ENCODE data around the gene DNAJC2.

Gene DNAJC2

GRCh38 chr7:103307503-103308231 lies 36.9 kb downstream of the DNAJC2 start:
- H3K4me1 ChIP-seq = no peaks in the 10 kb centered on the region
- H3K27me3 ChIP-seq = no peaks in the 10 kb centered on the region
- no peak for DNase-seq
- H3K36me3 ChIP-seq = peaks cover 91 to 96% (median 96%) of the 10 kb centered on the region in 3 donors
- H3K27ac ChIP-seq = no peak overlapping the region
- TF ChIP-seq CTCF (IDR thresholded peaks at IDR 0.05) = no peak
- intact Hi-C loops (cut with DNase I; ENCODE audit: low total_unique reads) = loop anchor here (10.0 kb wide), 1 partner anchor 57 kb away; no protein-coding TSS in a partner anchor
- no peaks in the 10 kb centered on the region for H3K9me3 ChIP-seq
- H3K4me3 ChIP-seq = no peak overlapping the region

GRCh38 chr7:103301441-103301840 lies 43.1 kb downstream of the DNAJC2 start:
- Histone ChIP-seq H3K27ac (no peak overlapping the region), H3K4me1 (peaks cover 0 to 24% (median 16%) of the 10 kb centered on the region in 4 donors), H3K4me3 (no peak overlapping the region), H3K27me3 (no peaks in the 10 kb centered on the region), H3K36me3 (peaks cover 67 to 70% (median 67%) of the 10 kb centered on the region in 3 donors), H3K9me3 (no peaks in the 10 kb centered on the region)
- no peak for TF ChIP-seq CTCF (IDR thresholded peaks at IDR 0.05)
- intact Hi-C loops (cut with DNase I; ENCODE audit: low total_unique reads) = loop anchor here (10.0 kb wide), 1 partner anchor 63 kb away; no protein-coding TSS in a partner anchor
- DNase-seq = no peak

GRCh38 chr7:103299660-103300059 lies 44.9 kb downstream of the DNAJC2 start:
- intact Hi-C loops (cut with DNase I; ENCODE audit: low total_unique reads) = loop anchor here (5.0 to 10.0 kb wide), 2 partner anchors 65 to 152 kb away; partner anchors contain the start of gene NAPEPLD

GRCh38 chr7:103297837-103298179 lies 46.8 kb downstream of the DNAJC2 start:
- TF ChIP-seq CTCF (IDR thresholded peaks at IDR 0.05) = no peak
- Histone ChIP-seq H3K4me3 (peak overlapping the region; percentile 90 to 91), H3K36me3 (peaks cover 33 to 38% (median 36%) of the 10 kb centered on the region in 3 donors), H3K27me3 (no peaks in the 10 kb centered on the region), H3K27ac (peak overlapping the region; percentile 90 to 91), H3K4me1 (peaks cover 0 to 24% (median 16%) of the 10 kb centered on the region in 4 donors), H3K9me3 (no peaks in the 10 kb centered on the region)
- intact Hi-C loops (cut with DNase I; ENCODE audit: low total_unique reads) = loop anchor here (5.0 kb wide), 1 partner anchor 151 kb away; the partner anchor contains the start of gene NAPEPLD
- no peak for DNase-seq

More at GRCh38 chr7:103299660-103300059, 44.9 kb downstream of the DNAJC2 start:
- peaks cover 50 to 53% (median 52%) of the 10 kb centered on the region in 3 donors for H3K36me3 ChIP-seq
- no peak overlapping the region for H3K4me3 ChIP-seq
- H3K27ac ChIP-seq = no peak overlapping the region
- no peak for DNase-seq
- H3K4me1 ChIP-seq = peaks cover 0 to 24% (median 16%) of the 10 kb centered on the region in 4 donors
- no peaks in the 10 kb centered on the region for H3K9me3 ChIP-seq
- no peaks in the 10 kb centered on the region for H3K27me3 ChIP-seq
- no peak for TF ChIP-seq CTCF (IDR thresholded peaks at IDR 0.05)

- TF ChIP-seq CTCF (IDR thresholded peaks at IDR 0.05) = peak; percentile 94 to 95
- peak; percentile 97 for DNase-seq
- H3K27me3 ChIP-seq = no peaks in the 10 kb centered on the region
- H3K9me3 ChIP-seq = no peaks in the 10 kb centered on the region
- intact Hi-C loops (cut with DNase I; ENCODE audit: low total_unique reads) = loop anchor here (5.0 kb wide), 1 partner anchor 150 kb away; the partner anchor contains the start of gene NAPEPLD
- H3K4me3 ChIP-seq = peak within 1 kb of the TSS; percentile 90 to 91
- H3K27ac ChIP-seq = peak within 1 kb of the TSS; percentile 90 to 91
- peaks cover 0 to 24% (median 16%) of the 10 kb centered on the region in 4 donors for H3K4me1 ChIP-seq
- H3K36me3 ChIP-seq = peaks cover 27 to 32% (median 30%) of the 10 kb centered on the region in 3 donors
Measured at GRCh38 chr7:103296901-103297836, 47.4 kb downstream of the DNAJC2 start, which contains the start of gene PMPCB. TSS of gene PMPCB (plus strand) at chr7:103297435. CDS start at chr7:103297460, 25 bp downstream.
